ENCODE measurements around the gene GIMAP1.
"Not testable (repeated sequence)": the region's sequence is repeated elsewhere in the genome, so short reads cannot be mapped to it uniquely, and the experiment has no call there.

Gene GIMAP1

DNA sequence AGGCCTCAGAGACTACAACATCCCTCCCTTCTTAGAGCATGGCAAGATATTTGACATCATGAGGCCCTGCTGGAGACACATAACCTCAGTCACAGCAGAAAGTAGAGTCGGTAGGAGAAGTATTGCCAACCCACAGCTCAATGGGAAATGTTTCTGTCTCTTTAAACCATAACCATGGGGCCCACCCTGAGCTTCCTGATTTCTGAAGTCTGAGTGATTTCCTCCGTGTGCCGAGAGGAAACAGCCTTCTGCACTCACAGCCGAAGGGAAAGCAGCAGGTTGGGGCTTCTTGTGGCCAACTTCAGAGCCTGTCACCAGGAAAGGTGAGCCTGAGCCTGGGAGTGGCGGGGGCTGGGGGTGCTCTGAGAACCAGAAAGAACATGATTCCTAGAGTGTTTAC lies at the start of gene GIMAP1:
Gene GIMAP1, plus strand, starts transcription at position 246 of the 400 bp plus-strand sequence. CDS start 2,435 bp downstream, outside the sequence.
- H3K4me3 ChIP-seq (ENCODE audit: low read depth, low read length) = no peak within 1 kb of the TSS
- no peak for DNase-seq (ENCODE audit: low read depth)

DNA sequence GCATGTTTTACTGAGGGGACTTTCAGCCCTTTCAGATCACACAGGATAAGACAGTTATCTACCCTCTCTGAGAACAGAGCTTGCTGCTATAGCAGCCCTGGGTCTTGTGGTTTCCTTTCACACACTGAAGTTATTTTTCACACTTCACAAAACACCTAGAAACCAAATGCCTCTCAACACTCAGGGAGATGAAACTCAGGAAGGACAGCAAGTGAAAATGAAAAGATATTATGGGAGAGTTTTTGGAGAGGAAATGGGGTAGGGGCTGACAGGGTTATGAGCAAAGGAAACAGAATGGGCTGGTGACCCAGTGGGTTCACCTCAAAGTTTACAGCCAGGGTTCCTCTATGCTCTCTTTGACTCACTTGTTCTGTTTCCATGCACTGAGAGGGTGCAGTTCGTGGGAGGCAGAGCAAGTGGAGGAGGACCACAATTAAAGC lies 47.9 kb upstream of the GIMAP1 start:
- DNase-seq (ENCODE audit: low read depth) = no peak
- no peak overlapping the region for H3K4me3 ChIP-seq (ENCODE audit: low read depth, low read length)

DNA sequence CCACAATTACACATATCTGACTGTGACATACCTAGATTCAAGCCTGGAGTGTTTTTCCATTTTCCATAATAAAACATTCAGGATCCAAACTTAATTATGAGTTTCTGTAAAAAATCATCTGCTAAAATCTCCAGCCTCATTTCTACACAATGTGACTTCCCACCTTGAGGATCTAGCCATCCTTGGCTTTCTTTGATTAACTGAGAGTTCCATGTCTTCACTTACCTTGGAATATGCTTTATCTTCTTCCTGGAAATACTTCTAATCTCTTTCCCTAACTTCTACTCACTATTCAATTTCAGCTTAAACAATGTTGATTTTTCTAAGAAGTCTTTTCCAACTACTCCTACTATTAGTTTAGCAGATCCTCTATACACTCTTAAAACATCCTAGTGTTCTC lies 47.4 kb upstream of the GIMAP1 start:
- no peak overlapping the region for H3K4me3 ChIP-seq (ENCODE audit: low read depth, low read length)
- no peak for DNase-seq (ENCODE audit: low read depth)

DNA sequence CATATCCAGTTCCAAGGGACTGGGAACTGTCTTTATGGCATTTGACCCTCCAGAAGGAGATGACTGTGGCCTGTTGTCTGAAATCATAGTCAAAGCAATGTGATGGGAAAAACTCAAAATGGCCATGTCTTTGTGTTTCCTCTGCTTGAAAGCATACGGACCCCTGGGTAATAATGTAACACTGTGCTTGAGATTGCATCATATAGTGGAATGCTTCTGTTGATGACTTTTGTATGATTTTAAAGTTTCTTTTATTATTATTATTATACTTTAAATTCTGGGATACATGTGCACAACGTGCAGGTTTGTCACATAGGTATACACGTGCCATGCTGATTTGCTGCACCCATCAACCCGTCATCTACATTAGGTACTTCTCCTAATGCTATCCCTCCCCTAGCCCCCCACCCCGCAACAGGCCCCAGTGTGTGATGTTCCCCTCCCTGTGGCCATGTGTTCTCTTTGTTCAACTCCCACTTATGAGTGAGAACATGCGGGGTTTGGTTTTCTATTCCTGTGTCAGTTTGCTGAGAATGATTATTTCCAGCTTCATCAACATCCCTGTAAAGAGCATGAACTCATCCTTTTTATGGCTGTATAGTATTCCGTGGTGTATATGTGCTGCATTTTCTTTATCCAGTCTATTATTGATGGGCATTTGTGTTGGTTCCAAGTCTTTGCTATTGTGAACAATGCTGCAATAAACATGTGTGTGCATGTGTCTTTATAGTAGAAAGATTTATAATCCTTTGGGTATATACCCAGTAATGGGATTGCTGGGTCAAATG lies 44.4 kb upstream of the GIMAP1 start:
- not testable (repeated sequence) for H3K4me3 ChIP-seq (ENCODE audit: low read depth, low read length); DNase-seq (ENCODE audit: low read depth)

GRCh38 chr7:150675714-150676113 lies 40.7 kb upstream of the GIMAP1 start:
- no peak overlapping the region for H3K4me3 ChIP-seq (ENCODE audit: low read depth, low read length)
- no peak for DNase-seq (ENCODE audit: low read depth)

DNA sequence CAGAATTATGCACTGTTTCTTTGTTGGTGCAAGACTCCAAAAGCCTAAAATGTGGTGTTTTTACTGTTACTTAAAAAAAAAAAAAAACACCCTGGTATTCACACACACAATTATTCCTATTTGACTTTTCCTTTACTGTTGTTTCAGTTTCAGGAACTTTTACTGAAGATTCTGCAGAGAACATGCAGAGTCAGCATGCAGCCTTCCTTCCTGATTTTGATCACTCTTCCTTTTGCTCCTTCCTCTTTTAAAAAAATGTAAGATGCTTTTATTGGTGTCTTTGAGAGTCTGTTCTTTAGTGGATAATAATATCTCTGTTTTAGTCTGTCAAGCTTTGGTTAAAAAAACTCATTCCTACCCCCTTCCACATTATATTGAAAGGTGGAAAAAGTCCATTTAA lies 40.1 kb upstream of the GIMAP1 start:
- DNase-seq (ENCODE audit: low read depth); H3K4me3 ChIP-seq (ENCODE audit: low read depth, low read length): not testable (repeated sequence)

- DNase-seq (ENCODE audit: low read depth); H3K4me3 ChIP-seq (ENCODE audit: low read depth, low read length): not testable (repeated sequence)
Observed at GRCh38 chr7:150676854-150677253, 39.6 kb upstream of the GIMAP1 start.

DNA sequence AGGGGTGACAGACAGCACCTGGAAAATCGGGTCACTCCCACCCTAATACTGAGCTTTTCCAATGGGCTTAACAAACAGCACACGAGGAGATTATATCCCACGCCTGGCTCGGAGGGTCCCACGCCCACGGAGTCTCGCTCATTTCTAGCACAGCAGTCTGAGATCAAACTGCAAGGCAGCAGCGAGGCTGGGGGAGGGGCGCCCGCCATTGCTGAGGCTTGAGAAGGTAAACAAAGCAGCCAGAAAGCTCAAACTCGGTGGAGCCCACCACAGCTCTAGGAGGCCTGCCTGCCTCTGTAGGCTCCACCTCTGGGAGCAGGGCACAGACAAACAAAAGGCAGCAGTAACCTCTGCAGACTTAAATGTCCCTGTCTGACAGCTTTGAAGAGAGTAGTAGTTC lies 37.8 kb upstream of the GIMAP1 start:
- not testable (repeated sequence) for DNase-seq (ENCODE audit: low read depth); H3K4me3 ChIP-seq (ENCODE audit: low read depth, low read length)

DNA sequence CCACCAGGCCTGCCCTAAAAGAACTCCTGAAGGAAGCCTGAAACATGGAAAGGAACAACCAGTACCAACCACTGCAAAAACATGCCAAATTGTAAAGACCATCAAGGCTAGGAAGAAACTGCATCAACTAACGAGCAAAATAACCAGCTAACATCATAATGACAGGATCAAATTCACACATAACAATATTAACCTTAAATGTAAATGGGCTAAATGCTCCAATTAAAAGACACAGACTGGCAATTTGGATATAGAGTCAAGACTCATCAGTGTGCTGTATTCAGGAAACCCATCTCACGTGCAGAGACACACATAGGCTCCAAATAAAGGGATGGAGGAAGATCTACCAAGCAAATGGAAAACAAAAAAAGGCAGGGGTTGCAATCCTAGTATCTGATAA lies 36.0 kb upstream of the GIMAP1 start:
- H3K4me3 ChIP-seq (ENCODE audit: low read depth, low read length); DNase-seq (ENCODE audit: low read depth): not testable (repeated sequence)

GRCh38 chr7:150685219-150686029 lies 31.0 kb upstream of the GIMAP1 start, which contains the start of gene GIMAP2:
GIMAP2 (plus strand) TSS chr7:150685706; CDS start chr7:150687060, 1,354 bp downstream.
- peak within 1 kb of the TSS; percentile 33 for H3K4me3 ChIP-seq (ENCODE audit: low read depth, low read length)
- DNase-seq (ENCODE audit: low read depth) = no peak

- peak overlapping the region; percentile 33 for H3K4me3 ChIP-seq (ENCODE audit: low read depth, low read length)
- no peak for DNase-seq (ENCODE audit: low read depth)
Observed at GRCh38 chr7:150686030-150686631, 30.3 kb upstream of the GIMAP1 start.

GRCh38 chr7:150688630-150689029 lies 27.8 kb upstream of the GIMAP1 start:
- DNase-seq (ENCODE audit: low read depth) = no peak
- no peak overlapping the region for H3K4me3 ChIP-seq (ENCODE audit: low read depth, low read length)

DNA sequence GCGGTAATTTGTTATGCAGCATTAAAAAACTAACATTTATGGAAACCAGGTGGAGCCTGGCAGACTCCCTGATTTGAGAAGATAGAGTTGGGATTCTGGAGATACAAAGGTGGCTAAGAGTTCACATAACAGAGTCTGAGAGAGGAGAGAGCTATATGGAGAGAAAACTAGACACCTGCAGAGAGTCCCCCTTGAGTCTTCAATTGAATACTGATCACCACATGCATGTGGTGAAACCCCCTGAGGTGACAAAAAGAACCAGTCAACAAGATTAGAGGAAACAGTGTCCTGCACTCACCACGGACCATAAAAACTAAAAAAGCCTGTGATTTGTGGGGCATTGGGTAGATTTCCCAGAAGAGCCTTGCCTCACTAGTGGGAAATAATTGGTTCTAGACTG lies 20.8 kb upstream of the GIMAP1 start:
- H3K4me3 ChIP-seq (ENCODE audit: low read depth, low read length) = no peak overlapping the region
- no peak for DNase-seq (ENCODE audit: low read depth)

GRCh38 chr7:150703209-150703608 lies 13.2 kb upstream of the GIMAP1 start:
- DNase-seq (ENCODE audit: low read depth) = no peak
- no peak overlapping the region for H3K4me3 ChIP-seq (ENCODE audit: low read depth, low read length)

GRCh38 chr7:150715293-150715692 lies 1.1 kb upstream of the GIMAP1 start:
- no peak for DNase-seq (ENCODE audit: low read depth)
- H3K4me3 ChIP-seq (ENCODE audit: low read depth, low read length) = no peak overlapping the region

DNA sequence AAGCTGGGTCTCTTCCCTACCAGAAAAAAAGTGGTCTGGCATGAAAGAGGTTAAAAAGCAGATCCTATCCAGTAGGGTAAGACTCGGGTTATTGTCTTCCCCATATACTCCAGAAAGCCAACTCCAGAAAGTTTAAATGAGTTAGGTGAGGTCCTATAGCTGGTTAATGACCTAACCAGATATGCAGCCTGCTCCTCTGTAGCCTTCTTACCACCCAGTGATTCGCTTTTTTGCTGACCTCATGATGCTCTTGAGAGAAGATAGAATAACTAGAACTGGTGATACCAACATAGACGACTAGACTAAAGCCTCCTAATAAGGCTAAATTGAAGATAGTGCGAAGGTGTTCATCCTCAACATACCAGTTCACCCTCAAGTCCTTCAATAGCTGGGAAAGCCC lies 675 bp upstream of the GIMAP1 start:
- no peak for DNase-seq (ENCODE audit: low read depth)
- no peak overlapping the region for H3K4me3 ChIP-seq (ENCODE audit: low read depth, low read length)

GRCh38 chr7:150716939-150717338 lies 526 bp downstream of the GIMAP1 start:
- H3K4me3 ChIP-seq (ENCODE audit: low read depth, low read length) = no peak overlapping the region
- DNase-seq (ENCODE audit: low read depth) = no peak

GRCh38 chr7:150717814-150718420 lies 1.5 kb downstream of the GIMAP1 start:
- no peak for DNase-seq (ENCODE audit: low read depth)
- no peak overlapping the region for H3K4me3 ChIP-seq (ENCODE audit: low read depth, low read length)

DNA sequence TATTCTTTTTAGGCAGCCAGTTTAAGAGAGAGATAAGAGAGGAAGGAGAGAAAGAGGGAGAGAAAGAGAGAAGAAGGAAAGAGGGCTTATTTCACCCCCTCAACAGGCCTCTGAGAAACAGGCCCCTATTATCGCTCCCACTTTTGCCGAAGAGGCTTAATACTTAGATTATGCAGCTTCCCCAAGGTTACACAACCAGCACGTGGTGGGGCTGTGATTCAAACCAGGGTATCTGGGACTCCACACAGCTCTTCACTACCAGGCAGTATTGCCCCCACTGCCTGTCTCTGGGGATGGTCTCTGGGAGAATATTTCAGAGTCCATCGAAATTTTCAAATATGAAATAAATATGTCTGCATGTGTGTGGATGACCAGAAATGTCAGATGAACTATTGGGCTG lies 3.0 kb downstream of the GIMAP1 start:
- no peak for DNase-seq (ENCODE audit: low read depth)

More for the DNA sequence above, 3.0 kb downstream of the GIMAP1 start:
- H3K4me3 ChIP-seq (ENCODE audit: low read depth, low read length) = no peak overlapping the region

Data from skeletal muscle cell (primary cell).